Measurements from ENCODE around the gene CPHXL2. TPM values are rescaled to one million over a fixed set of nuclear protein-coding genes. Genes with fewer than 3 reads are reported as not detected.
A peak's percentile ranks its signal among the peaks of the same experiment; 100 is the strongest.

The CPHXL2 gene
- total and polyA plus RNA-seq, 2 donors (not counting 1 experiment from before 2014, with no cell fraction given) = not detected

- no peak overlapping the region for H3K4me2 ChIP-seq (ENCODE audit: extremely low read depth, insufficient read depth, low read length)
- H3K4me3 ChIP-seq (replicated peaks in 1 of 4; ENCODE audit: control extremely low read depth in 1 of 4, insufficient read depth in 1 of 4, low read depth in 3 of 4, low read length in 4 of 4) = no peak overlapping the region
- no peaks in the 10 kb centered on the region for H3K27me3 ChIP-seq (ENCODE audit: control insufficient read depth, insufficient read depth, low read length)
- no peaks in the 10 kb centered on the region for H4K20me1 ChIP-seq (ENCODE audit: control insufficient read depth, extremely low read depth, insufficient read depth, low read length)
- H3K9ac ChIP-seq (ENCODE audit: insufficient read depth, low read length) = no peak overlapping the region
- TF ChIP-seq CTCF (conservative IDR thresholded peaks at IDR 0.05 in 1 of 2, IDR thresholded peaks at IDR 0.05 in 1 of 2; ENCODE audit: low read depth in 1 of 2, low read length in 2 of 2) (no peak), EZH2 (IDR thresholded peaks at IDR 0.05; ENCODE audit: low read length, missing control alignments) (no peak)
- no peaks in the 10 kb centered on the region for H3K4me1 ChIP-seq (ENCODE audit: control insufficient read depth, extremely low read depth, insufficient read depth, low read length)
- H3K36me3 ChIP-seq (ENCODE audit: control insufficient read depth, insufficient read depth, low read length) = peaks cover 8% of the 10 kb centered on the region
- no peaks in the 10 kb centered on the region for H3K9me3 ChIP-seq (ENCODE audit: control insufficient read depth, insufficient read depth, low read depth, low read length)
- H2AFZ ChIP-seq (ENCODE audit: low read length) = no peak overlapping the region
- DNase-seq (ENCODE audit: low read depth in 2 of 2) = no peak
- H3K79me2 ChIP-seq (ENCODE audit: control insufficient read depth, insufficient read depth, low read length) = peaks cover 67% of the 10 kb centered on the region
- no peak overlapping the region for H3K27ac ChIP-seq (ENCODE audit: insufficient read depth, low read length)
These were observed 32.4 kb downstream of the CPHXL2 start for GRCh38 chr16:75644240-75645012.

GRCh38 chr16:75640598-75640997 lies 36.2 kb downstream of the CPHXL2 start:
- H3K4me3 ChIP-seq (replicated peaks in 1 of 4; ENCODE audit: control extremely low read depth in 1 of 4, insufficient read depth in 1 of 4, low read depth in 3 of 4, low read length in 4 of 4) = no peak overlapping the region
- DNase-seq (ENCODE audit: low read depth in 2 of 2) = peak in 1 of 2 donors; percentile 43
- H3K9me3 ChIP-seq (ENCODE audit: control insufficient read depth, insufficient read depth, low read depth, low read length) = no peaks in the 10 kb centered on the region
- H2AFZ ChIP-seq (ENCODE audit: low read length) = no peak overlapping the region
- H4K20me1 ChIP-seq (ENCODE audit: control insufficient read depth, extremely low read depth, insufficient read depth, low read length) = no peaks in the 10 kb centered on the region
- no peak overlapping the region for H3K27ac ChIP-seq (ENCODE audit: insufficient read depth, low read length)
- peaks cover 32% of the 10 kb centered on the region for H3K79me2 ChIP-seq (ENCODE audit: control insufficient read depth, insufficient read depth, low read length)
- no peaks in the 10 kb centered on the region for H3K27me3 ChIP-seq (ENCODE audit: control insufficient read depth, insufficient read depth, low read length)
- no peaks in the 10 kb centered on the region for H3K4me1 ChIP-seq (ENCODE audit: control insufficient read depth, extremely low read depth, insufficient read depth, low read length)
- H3K4me2 ChIP-seq (ENCODE audit: extremely low read depth, insufficient read depth, low read length) = no peak overlapping the region
- no peak for TF ChIP-seq CTCF (conservative IDR thresholded peaks at IDR 0.05 in 1 of 2, IDR thresholded peaks at IDR 0.05 in 1 of 2; ENCODE audit: low read depth in 1 of 2, low read length in 2 of 2)
- no peak for TF ChIP-seq EZH2 (IDR thresholded peaks at IDR 0.05; ENCODE audit: low read length, missing control alignments)
- H3K9ac ChIP-seq (ENCODE audit: insufficient read depth, low read length) = no peak overlapping the region
- peaks cover 8% of the 10 kb centered on the region for H3K36me3 ChIP-seq (ENCODE audit: control insufficient read depth, insufficient read depth, low read length)

GRCh38 chr16:75635036-75635435 lies 41.8 kb downstream of the CPHXL2 start:
- H3K27me3 ChIP-seq (ENCODE audit: control insufficient read depth, insufficient read depth, low read length) = no peaks in the 10 kb centered on the region
- H3K4me3 ChIP-seq (replicated peaks in 1 of 4; ENCODE audit: control extremely low read depth in 1 of 4, insufficient read depth in 1 of 4, low read depth in 3 of 4, low read length in 4 of 4) = no peak overlapping the region
- H3K36me3 ChIP-seq (ENCODE audit: control insufficient read depth, insufficient read depth, low read length) = peaks cover 10% of the 10 kb centered on the region
- no peak overlapping the region for H3K9ac ChIP-seq (ENCODE audit: insufficient read depth, low read length)
- no peak for DNase-seq (ENCODE audit: low read depth in 2 of 2)
- no peaks in the 10 kb centered on the region for H3K79me2 ChIP-seq (ENCODE audit: control insufficient read depth, insufficient read depth, low read length)
- no peak overlapping the region for H3K27ac ChIP-seq (ENCODE audit: insufficient read depth, low read length)
- H4K20me1 ChIP-seq (ENCODE audit: control insufficient read depth, extremely low read depth, insufficient read depth, low read length) = no peaks in the 10 kb centered on the region
- TF ChIP-seq CTCF (conservative IDR thresholded peaks at IDR 0.05 in 1 of 2, IDR thresholded peaks at IDR 0.05 in 1 of 2; ENCODE audit: low read depth in 1 of 2, low read length in 2 of 2) (no peak), EZH2 (IDR thresholded peaks at IDR 0.05; ENCODE audit: low read length, missing control alignments) (no peak)
- H3K9me3 ChIP-seq (ENCODE audit: control insufficient read depth, insufficient read depth, low read depth, low read length) = no peaks in the 10 kb centered on the region
- no peaks in the 10 kb centered on the region for H3K4me1 ChIP-seq (ENCODE audit: control insufficient read depth, extremely low read depth, insufficient read depth, low read length)
- no peak overlapping the region for H3K4me2 ChIP-seq (ENCODE audit: extremely low read depth, insufficient read depth, low read length)
- no peak overlapping the region for H2AFZ ChIP-seq (ENCODE audit: low read length)
